Mucosa of descending colon (tissue), 3 donors: Measurements from ENCODE around the gene WDR70. TPM values are rescaled to one million over a fixed set of nuclear protein-coding genes. Genes with fewer than 3 reads are reported as not detected.

ENCODE experiments used
- ATAC-seq: fragments of 200-7000 bp; cut with Tn5 transposase; one replicate; pipeline ENCODE4 v1.9.1; 2020; ENCODE audit warnings: mild to moderate bottlenecking, moderate library complexity
- DNase-seq, 3 donors: peaks; one replicate each; pipeline ENCODE4 v3.0.0-alpha.2; 2020
- H3K36me3 ChIP-seq: fragments of 200-600 bp; one replicate; pipeline ENCODE4 v1.8.0; 2021; ENCODE audit warnings: low read depth, mild to moderate bottlenecking
- H3K4me1 ChIP-seq: fragments of 200-600 bp; one replicate; pipeline ENCODE4 v1.8.0; 2021; ENCODE audit warnings: low read depth, mild to moderate bottlenecking
- H3K4me3 ChIP-seq: fragments of 200-600 bp; one replicate; pipeline ENCODE4 v1.8.0; 2021; ENCODE audit warnings: mild to moderate bottlenecking
- H3K9me3 ChIP-seq: fragments of 200-600 bp; one replicate; pipeline ENCODE4 v1.8.0; 2021; ENCODE audit warnings: mild to moderate bottlenecking
- CTCF ChIP-seq: fragments of 200-600 bp; IDR thresholded peaks from one replicate; pipeline ENCODE4 v1.8.0; 2022; ENCODE audit warnings: antibody characterized with exemption, mild to moderate bottlenecking
- intact Hi-C, 2 donors: fragments of 100-400 bp; cut with DNase I in 1 of 2; cut with micrococcal nuclease in 1 of 2; formaldehyde crosslinking; loops; one replicate each; pipeline versions ENCODE4 v1.11.0 to v1.11.1; 2022; cut with DNase I, micrococcal nuclease
- total RNA-seq, 3 donors: library from RNA; stranded (reverse); fragmentation: NEBNext Ultra II Directional in 2 of 3; extraction: Animal tissue kit (Norgen Biotek cat#: 25700) in 2 of 3; gene quantifications; one replicate each; pipeline versions ENCODE4 v1.2.1 to v1.2.4, GENCODE V29; 2021 to 2023
- donor health status: DM: no; HTN: no; CAD: no; lungs with moderate emphysema.
- donor health status: DM: no; HTN: no; CAD: no.
- donor health status: DM: no; HTN: yes; CAD: no.

Gene WDR70
- total RNA-seq, 3 donors from 2014 or later: 19.5 to 42.5 (median 38.0) TPM

- TF ChIP-seq CTCF: no peak
- no peaks in the 10 kb centered on the region for H3K36me3 ChIP-seq
- H3K4me3 ChIP-seq: no peak overlapping the region
- intact Hi-C loops: no loop called here
- ATAC-seq (peak; percentile 26), DNase-seq (no peak)
- no peaks in the 10 kb centered on the region for H3K9me3 ChIP-seq
- no peaks in the 10 kb centered on the region for H3K4me1 ChIP-seq
These were observed 317.3 kb downstream of the WDR70 start for GRCh38 chr5:37696190-37697021.

GRCh38 chr5:37701868-37702267 lies 322.8 kb downstream of the WDR70 start:
- ATAC-seq: no peak
- no peaks in the 10 kb centered on the region for H3K4me1 ChIP-seq
- intact Hi-C loops: no loop called here
- H3K4me3 ChIP-seq: no peak overlapping the region
- no peak for DNase-seq
- TF ChIP-seq CTCF: no peak
- no peaks in the 10 kb centered on the region for H3K9me3 ChIP-seq
- no peaks in the 10 kb centered on the region for H3K36me3 ChIP-seq

GRCh38 chr5:37703841-37704241 lies 324.7 kb downstream of the WDR70 start:
- intact Hi-C loops: no loop called here

GRCh38 chr5:37704406-37704805 lies 325.3 kb downstream of the WDR70 start:
- ATAC-seq (no peak), DNase-seq (no peak)
- no peaks in the 10 kb centered on the region for H3K4me1 ChIP-seq
- H3K4me3 ChIP-seq: no peak overlapping the region
- H3K36me3 ChIP-seq: no peaks in the 10 kb centered on the region
- TF ChIP-seq CTCF: no peak
- intact Hi-C loops: no loop called here
- no peaks in the 10 kb centered on the region for H3K9me3 ChIP-seq

More at GRCh38 chr5:37703841-37704241, 324.7 kb downstream of the WDR70 start:
- DNase-seq (no peak), ATAC-seq (no peak)
- Histone ChIP-seq H3K9me3 (no peaks in the 10 kb centered on the region), H3K4me1 (no peaks in the 10 kb centered on the region), H3K4me3 (no peak overlapping the region), H3K36me3 (no peaks in the 10 kb centered on the region)
- no peak for TF ChIP-seq CTCF

GRCh38 chr5:37709020-37709419 lies 329.9 kb downstream of the WDR70 start:
- DNase-seq (no peak), ATAC-seq (no peak)
- H3K4me1 ChIP-seq: no peaks in the 10 kb centered on the region
- TF ChIP-seq CTCF: no peak
- no peak overlapping the region for H3K4me3 ChIP-seq
- no peaks in the 10 kb centered on the region for H3K9me3 ChIP-seq
- intact Hi-C loops: no loop called here
- no peaks in the 10 kb centered on the region for H3K36me3 ChIP-seq
